Activated CD8-positive, alpha-beta memory T cell treated with anti-CD3 and anti-CD28 coated beads, Interleukin-2, amount 10 ng/mL, durations not matched to agents 7 days and 5 days (primary cell): Measurements from ENCODE around the gene CCNE1. TPM values are rescaled to one million over a fixed set of nuclear protein-coding genes. Genes with fewer than 3 reads are reported as not detected.

Experiments
- ATAC-seq: fragments of 150-1000 bp; cut with Tn5 transposase; one replicate; pipeline ENCODE4 v1.10.0; 2021; ENCODE audit warnings: moderate library complexity
- CTCF ChIA-PET: fragments of 350-600 bp; sonication (Branson Sonifier 250); formaldehyde crosslinking; loops from one replicate; lab custom pipeline; 2021; ENCODE audit warnings: antibody characterized with exemption; lab: Charles Lee
- DNase-seq: peaks from one replicate; pipeline ENCODE4 v3.0.0-alpha.2; 2020
- H3K27ac Mint-ChIP-seq: one replicate; pipeline ENCODE4 v1.8.0; 2021; ENCODE audit warnings: mild to moderate bottlenecking, mixed read lengths
- H3K27me3 Mint-ChIP-seq: one replicate; pipeline ENCODE4 v1.8.0; 2021; ENCODE audit warnings: mixed read lengths
- H3K36me3 Mint-ChIP-seq: one replicate; pipeline ENCODE4 v1.8.0; 2021; ENCODE audit warnings: mild to moderate bottlenecking, mixed read lengths
- H3K4me1 Mint-ChIP-seq: one replicate; pipeline ENCODE4 v1.8.0; 2021; ENCODE audit warnings: mixed read lengths
- H3K4me3 Mint-ChIP-seq: one replicate; pipeline ENCODE4 v1.8.0; 2021; ENCODE audit warnings: mild to moderate bottlenecking, moderate library complexity, mixed read lengths
- H3K9me3 Mint-ChIP-seq: one replicate; pipeline ENCODE4 v1.8.0; 2022; ENCODE audit warnings: low read depth, mixed read lengths
- total RNA-seq, 2 experiments: library from RNA; stranded (reverse); gene quantifications; one replicate each; pipeline ENCODE4 v1.2.3, GENCODE V29; 2021

The CCNE1 gene
- total RNA-seq, 2 experiments from 2014 or later, result 27.4 to 28.6 TPM

GRCh38 chr19:29844891-29845573 lies 33.2 kb downstream of the CCNE1 start:
- Mint-ChIP-seq H3K36me3 (no peaks in the 10 kb centered on the region), H3K27me3 (peaks cover 24% of the 10 kb centered on the region), H3K27ac (peak overlapping the region; percentile 87), H3K9me3 (no peaks in the 10 kb centered on the region), H3K4me1 (peaks cover 14% of the 10 kb centered on the region), H3K4me3 (peak overlapping the region; percentile 86)
- DNase-seq (peak; percentile 96), ATAC-seq (peak; percentile 85)
- CTCF ChIA-PET, result interaction anchor here (0.7 to 2.8 kb wide), 10 partner anchors 10 to 115 kb away, joined by 3 to 17 read pairs (median 4); no protein-coding TSS in a partner anchor

- ATAC-seq, result no peak
- peaks cover 19% of the 10 kb centered on the region for H3K27me3 Mint-ChIP-seq
- no peak for DNase-seq
- H3K9me3 Mint-ChIP-seq, result no peaks in the 10 kb centered on the region
- peaks cover 14% of the 10 kb centered on the region for H3K4me1 Mint-ChIP-seq
- H3K4me3 Mint-ChIP-seq, result peak overlapping the region; percentile 86
- CTCF ChIA-PET, result interaction anchor here (0.7 to 2.8 kb wide), 7 partner anchors 9 to 116 kb away, joined by 3 to 17 read pairs (median 4); no protein-coding TSS in a partner anchor
- H3K36me3 Mint-ChIP-seq, result no peaks in the 10 kb centered on the region
- peak overlapping the region; percentile 75 for H3K27ac Mint-ChIP-seq
Measured at GRCh38 chr19:29845574-29846176, 33.9 kb downstream of the CCNE1 start.

GRCh38 chr19:29849208-29849607 lies 37.4 kb downstream of the CCNE1 start:
- CTCF ChIA-PET, result interaction anchor here (1.3 to 2.3 kb wide), 2 partner anchors 9 to 12 kb away, joined by 3 to 9 read pairs; no protein-coding TSS in a partner anchor
- Mint-ChIP-seq H3K36me3 (no peaks in the 10 kb centered on the region), H3K4me3 (no peak overlapping the region), H3K27ac (no peak overlapping the region), H3K4me1 (peaks cover 21% of the 10 kb centered on the region), H3K9me3 (no peaks in the 10 kb centered on the region), H3K27me3 (peaks cover 9% of the 10 kb centered on the region)
- ATAC-seq (no peak), DNase-seq (no peak)

GRCh38 chr19:29850482-29850881 lies 38.7 kb downstream of the CCNE1 start:
- DNase-seq, result no peak
- no peak overlapping the region for H3K27ac Mint-ChIP-seq
- ATAC-seq, result no peak
- no peak overlapping the region for H3K4me3 Mint-ChIP-seq
- H3K9me3 Mint-ChIP-seq, result no peaks in the 10 kb centered on the region
- H3K36me3 Mint-ChIP-seq, result no peaks in the 10 kb centered on the region
- H3K27me3 Mint-ChIP-seq, result peaks cover 11% of the 10 kb centered on the region
- CTCF ChIA-PET, result interaction anchor here (0.6 to 1.5 kb wide), 9 partner anchors 10 to 799 kb away, joined by 3 to 4 read pairs (median 3); no protein-coding TSS in a partner anchor
- H3K4me1 Mint-ChIP-seq, result peaks cover 19% of the 10 kb centered on the region

- H3K36me3 Mint-ChIP-seq, result no peaks in the 10 kb centered on the region
- DNase-seq, result no peak
- peaks cover 13% of the 10 kb centered on the region for H3K4me1 Mint-ChIP-seq
- H3K27me3 Mint-ChIP-seq, result peaks cover 11% of the 10 kb centered on the region
- CTCF ChIA-PET, result interaction anchor here (0.9 to 1.5 kb wide), 9 partner anchors 9 to 232 kb away, joined by 3 to 4 read pairs (median 3); no protein-coding TSS in a partner anchor
- no peak overlapping the region for H3K27ac Mint-ChIP-seq
- no peaks in the 10 kb centered on the region for H3K9me3 Mint-ChIP-seq
- peak; percentile 73 for ATAC-seq
- no peak overlapping the region for H3K4me3 Mint-ChIP-seq
Measured at GRCh38 chr19:29851769-29852521, 40.2 kb downstream of the CCNE1 start.

- H3K36me3 Mint-ChIP-seq, result no peaks in the 10 kb centered on the region
- CTCF ChIA-PET, result interaction anchor here (0.7 to 2.0 kb wide), 3 partner anchors 19 to 94 kb away, joined by 3 to 7 read pairs (median 4); no protein-coding TSS in a partner anchor
- ATAC-seq (no peak), DNase-seq (no peak)
- H3K4me1 Mint-ChIP-seq, result peaks cover 13% of the 10 kb centered on the region
- H3K9me3 Mint-ChIP-seq, result no peaks in the 10 kb centered on the region
- H3K4me3 Mint-ChIP-seq, result no peak overlapping the region
- H3K27me3 Mint-ChIP-seq, result peaks cover 5% of the 10 kb centered on the region
- H3K27ac Mint-ChIP-seq, result no peak overlapping the region
Measured at GRCh38 chr19:29854033-29854432, 42.2 kb downstream of the CCNE1 start.

GRCh38 chr19:29855087-29855486 lies 43.3 kb downstream of the CCNE1 start:
- no peak overlapping the region for H3K4me3 Mint-ChIP-seq
- CTCF ChIA-PET, result interaction anchor here (1.0 to 4.4 kb wide), 4 partner anchors 10 to 95 kb away, joined by 3 to 19 read pairs (median 6); no protein-coding TSS in a partner anchor
- peaks cover 13% of the 10 kb centered on the region for H3K4me1 Mint-ChIP-seq
- no peak for DNase-seq
- H3K27ac Mint-ChIP-seq, result no peak overlapping the region
- no peaks in the 10 kb centered on the region for H3K36me3 Mint-ChIP-seq
- H3K9me3 Mint-ChIP-seq, result no peaks in the 10 kb centered on the region
- no peak for ATAC-seq
- peaks cover 5% of the 10 kb centered on the region for H3K27me3 Mint-ChIP-seq

GRCh38 chr19:29855741-29856500 lies 44.1 kb downstream of the CCNE1 start:
- H3K4me1 Mint-ChIP-seq, result peaks cover 13% of the 10 kb centered on the region
- no peak for DNase-seq
- no peak overlapping the region for H3K4me3 Mint-ChIP-seq
- H3K27ac Mint-ChIP-seq, result no peak overlapping the region
- CTCF ChIA-PET, result interaction anchor here (2.0 to 4.4 kb wide), 2 partner anchors 12 to 96 kb away, joined by 7 to 19 read pairs; no protein-coding TSS in a partner anchor
- no peaks in the 10 kb centered on the region for H3K36me3 Mint-ChIP-seq
- no peak for ATAC-seq
- no peaks in the 10 kb centered on the region for H3K9me3 Mint-ChIP-seq
- peaks cover 5% of the 10 kb centered on the region for H3K27me3 Mint-ChIP-seq

- Mint-ChIP-seq H3K27ac (no peak overlapping the region), H3K27me3 (peaks cover 10% of the 10 kb centered on the region), H3K4me3 (no peak overlapping the region), H3K36me3 (no peaks in the 10 kb centered on the region), H3K4me1 (no peaks in the 10 kb centered on the region), H3K9me3 (no peaks in the 10 kb centered on the region)
- DNase-seq (peak; percentile 62), ATAC-seq (peak; percentile 78)
- CTCF ChIA-PET, result interaction anchor here (0.6 to 4.4 kb wide), 26 partner anchors 10 to 235 kb away, joined by 3 to 33 read pairs (median 5); partner anchors contain the start of gene C19orf12
Measured at GRCh38 chr19:29858000-29858596, 46.3 kb downstream of the CCNE1 start.

- Mint-ChIP-seq H3K4me1 (no peaks in the 10 kb centered on the region), H3K36me3 (no peaks in the 10 kb centered on the region), H3K27ac (no peak overlapping the region), H3K27me3 (peaks cover 12% of the 10 kb centered on the region), H3K9me3 (no peaks in the 10 kb centered on the region), H3K4me3 (no peak overlapping the region)
- CTCF ChIA-PET, result interaction anchor here (0.6 to 4.4 kb wide), 22 partner anchors 9 to 235 kb away, joined by 3 to 33 read pairs (median 5); no protein-coding TSS in a partner anchor
- no peak for DNase-seq
- no peak for ATAC-seq
Measured at GRCh38 chr19:29858621-29859020, 46.8 kb downstream of the CCNE1 start.

GRCh38 chr19:29860492-29860891 lies 48.7 kb downstream of the CCNE1 start:
- DNase-seq (no peak), ATAC-seq (no peak)
- Mint-ChIP-seq H3K4me1 (no peaks in the 10 kb centered on the region), H3K36me3 (no peaks in the 10 kb centered on the region), H3K4me3 (no peak overlapping the region), H3K27me3 (peaks cover 24% of the 10 kb centered on the region), H3K27ac (no peak overlapping the region), H3K9me3 (no peaks in the 10 kb centered on the region)
- CTCF ChIA-PET, result interaction anchor here (0.8 to 2.3 kb wide), 4 partner anchors 8 to 130 kb away, joined by 3 to 14 read pairs (median 4); no protein-coding TSS in a partner anchor

GRCh38 chr19:29861574-29861973 lies 49.8 kb downstream of the CCNE1 start:
- H3K9me3 Mint-ChIP-seq, result peaks cover under 1% of the 10 kb centered on the region
- no peaks in the 10 kb centered on the region for H3K4me1 Mint-ChIP-seq
- peaks cover 33% of the 10 kb centered on the region for H3K27me3 Mint-ChIP-seq

More at GRCh38 chr19:29861574-29861973, 49.8 kb downstream of the CCNE1 start:
- Mint-ChIP-seq H3K27ac (no peak overlapping the region), H3K4me3 (no peak overlapping the region), H3K36me3 (no peaks in the 10 kb centered on the region)
- ATAC-seq, result no peak
- no peak for DNase-seq
- CTCF ChIA-PET, result interaction anchor here (0.6 to 2.3 kb wide), 4 partner anchors 9 to 131 kb away, joined by 3 to 14 read pairs (median 3); no protein-coding TSS in a partner anchor
